ENCODE measurements around the gene CEP104. TPM values are rescaled to one million over a fixed set of nuclear protein-coding genes. Genes with fewer than 3 reads are reported as not detected.

CEP104 gene
- total RNA-seq, 6 experiments from 2014 or later: 16.7 to 36.4 (median 26.6) TPM

DNA sequence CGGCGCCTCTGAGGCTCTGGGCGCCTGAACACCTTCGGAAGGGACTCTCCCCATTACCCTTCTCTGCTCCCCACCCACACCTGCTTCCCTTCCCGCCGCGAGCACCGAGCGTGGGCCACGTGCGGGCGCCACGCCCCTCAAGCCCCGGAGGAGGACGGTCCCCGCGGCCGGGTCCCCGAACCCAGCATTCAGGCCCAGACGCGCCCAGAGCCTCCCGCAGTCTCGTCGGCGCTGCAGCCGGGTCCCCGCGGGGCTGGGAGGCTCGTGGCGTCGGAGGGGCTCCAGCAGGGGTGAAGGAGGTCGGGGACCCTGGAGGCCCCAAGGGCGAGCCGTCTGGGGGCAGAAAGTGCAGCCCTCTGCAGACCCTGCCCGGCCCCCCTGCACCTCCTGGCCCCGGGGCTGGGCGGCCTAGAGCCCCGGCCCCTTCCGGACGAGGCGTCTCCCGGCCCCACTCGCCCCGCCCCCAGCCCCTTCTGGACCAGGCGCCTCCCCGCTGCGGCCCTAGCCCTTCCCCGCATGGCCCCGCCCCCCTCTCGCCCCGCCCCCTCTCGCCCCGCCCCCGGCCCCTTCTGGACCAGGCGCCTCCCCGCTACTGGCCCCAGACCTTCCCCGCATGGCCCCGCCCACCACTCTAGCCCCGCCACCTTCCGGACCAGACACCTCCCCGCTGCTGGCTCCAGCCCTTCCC, 84.8 kb downstream of the CEP104 start:
- intact Hi-C loops (cut with DNase I): no loop called here
- no peak overlapping the region for H3K27ac ChIP-seq
- H3K4me3 ChIP-seq: peak overlapping the region; percentile 67 to 74 (median 73)
- ATAC-seq (peak; percentile 79 to 87 (median 84)), DNase-seq (peak; percentile 95 to 96 (median 96))
- H3K4me1 ChIP-seq: peaks cover 0 to 37% (median 12%) of the 10 kb centered on the region in 4 donors
- H3K9me3 ChIP-seq: no peaks in the 10 kb centered on the region
- no peaks in the 10 kb centered on the region for H3K36me3 ChIP-seq
- no peaks in the 10 kb centered on the region for H3K27me3 ChIP-seq
- no peak for TF ChIP-seq POLR2A (IDR thresholded peaks at IDR 0.05)
- no peak for TF ChIP-seq CTCF (IDR thresholded peaks at IDR 0.05)
- WGBS (ENCODE audit: insufficient coverage, low coverage, low lambda C conversion rate, missing lambda C conversion rate): 3% methylated on average over 24 of the region's 61 CpGs

DNA sequence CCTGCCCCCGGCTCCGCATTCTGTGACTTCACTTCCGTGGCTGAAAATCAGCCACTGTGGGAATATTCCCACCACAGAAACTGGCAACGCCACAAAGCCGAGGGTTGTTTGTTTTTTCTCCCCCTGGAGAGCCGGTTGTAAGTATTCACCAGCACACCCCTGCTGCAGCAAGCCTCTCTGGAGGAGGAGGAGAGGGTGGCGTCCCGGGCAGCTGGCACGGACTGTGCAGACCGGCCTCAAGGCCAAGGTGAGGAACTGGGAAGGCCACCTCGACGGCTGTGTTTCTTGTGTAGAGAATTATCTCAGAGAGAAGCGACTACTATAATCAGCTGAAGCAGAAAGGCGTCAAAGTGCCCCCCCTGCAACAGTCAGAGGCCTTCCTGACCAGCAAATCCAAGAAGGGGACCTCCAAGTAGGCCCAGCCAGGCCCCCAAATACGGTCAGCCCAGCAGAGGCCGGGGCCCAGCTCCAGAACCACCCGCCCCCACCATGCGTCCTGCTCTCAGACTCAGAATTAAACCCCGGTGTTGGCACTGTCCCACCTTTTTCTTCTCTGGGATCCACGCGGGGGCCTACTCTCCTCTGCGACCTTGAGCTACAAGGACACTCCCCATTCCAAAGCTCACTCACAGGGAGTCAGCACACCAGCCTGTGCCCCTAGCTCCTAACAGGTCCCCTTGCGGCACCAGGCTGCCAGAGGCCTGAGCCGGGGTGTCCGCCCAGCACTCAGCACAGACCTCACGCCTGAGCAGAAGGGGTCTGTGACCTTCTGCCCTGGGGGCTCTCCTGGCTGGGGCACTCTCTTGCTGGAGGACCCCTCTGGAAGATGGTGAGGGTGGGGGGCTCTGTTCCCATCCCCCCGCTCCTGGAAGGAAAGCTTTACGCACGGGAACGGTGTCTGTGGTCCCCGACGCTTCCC, 85.6 kb downstream of the CEP104 start:
- Histone ChIP-seq H3K36me3 (no peaks in the 10 kb centered on the region), H3K9me3 (no peaks in the 10 kb centered on the region), H3K27ac (no peak overlapping the region), H3K27me3 (no peaks in the 10 kb centered on the region), H3K4me3 (peak overlapping the region; percentile 56 to 73 (median 56)), H3K4me1 (peaks cover 0 to 36% (median 11%) of the 10 kb centered on the region in 4 donors)
- TF ChIP-seq POLR2A (IDR thresholded peaks at IDR 0.05) (no peak), CTCF (IDR thresholded peaks at IDR 0.05) (no peak)
- DNase-seq (no peak), ATAC-seq (no peak)
- 83% methylated on average over 10 of the region's 32 CpGs for WGBS (ENCODE audit: insufficient coverage, low coverage, low lambda C conversion rate, missing lambda C conversion rate)
- intact Hi-C loops (cut with DNase I): no loop called here

DNA sequence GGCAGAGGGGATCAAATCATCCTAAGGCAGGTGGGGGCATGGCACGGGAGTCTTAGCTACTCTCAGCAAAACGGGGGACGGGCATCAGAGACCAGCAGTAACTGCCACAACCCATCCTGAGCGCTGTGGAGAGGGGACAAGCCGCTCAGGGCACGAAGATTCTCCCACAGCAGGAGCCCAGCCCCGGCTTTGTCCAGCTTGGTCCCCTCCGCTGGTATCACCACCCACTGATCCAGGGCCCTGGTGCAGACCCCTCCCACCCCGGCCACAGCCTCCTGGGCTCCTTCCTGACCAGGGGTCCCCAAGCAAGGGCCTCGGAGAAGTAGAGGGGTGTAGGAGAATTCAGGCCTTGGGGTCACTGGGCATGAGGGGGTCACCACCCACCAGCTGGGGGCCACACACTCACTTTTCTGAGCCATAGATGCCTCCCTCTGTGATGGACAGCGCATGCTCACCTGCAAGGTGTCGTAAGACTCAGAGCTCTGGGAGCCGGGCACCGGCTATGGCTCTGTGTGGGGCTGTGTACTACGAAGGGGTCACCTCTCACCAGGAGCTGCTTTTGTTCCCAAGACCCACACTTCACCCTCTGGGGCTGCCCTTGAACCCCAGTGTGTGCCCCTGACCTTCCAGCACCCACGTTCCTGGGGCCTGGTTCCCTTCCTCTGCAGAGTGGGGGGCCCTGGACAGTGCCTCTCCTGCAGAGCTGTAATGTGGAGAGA, 86.8 kb downstream of the CEP104 start:
- H3K9me3 ChIP-seq: no peaks in the 10 kb centered on the region
- ATAC-seq: no peak
- intact Hi-C loops (cut with DNase I): no loop called here
- H3K36me3 ChIP-seq: no peaks in the 10 kb centered on the region
- H3K27ac ChIP-seq: no peak overlapping the region
- H3K4me1 ChIP-seq: peaks cover 0 to 24% (median 5%) of the 10 kb centered on the region in 4 donors
- no peak for DNase-seq
- 46% methylated on average over 2 of the region's 16 CpGs for WGBS (ENCODE audit: insufficient coverage, low coverage, low lambda C conversion rate, missing lambda C conversion rate)
- H3K4me3 ChIP-seq: no peak overlapping the region
- TF ChIP-seq CTCF (IDR thresholded peaks at IDR 0.05): no peak
- no peak for TF ChIP-seq POLR2A (IDR thresholded peaks at IDR 0.05)
- H3K27me3 ChIP-seq: no peaks in the 10 kb centered on the region

DNA sequence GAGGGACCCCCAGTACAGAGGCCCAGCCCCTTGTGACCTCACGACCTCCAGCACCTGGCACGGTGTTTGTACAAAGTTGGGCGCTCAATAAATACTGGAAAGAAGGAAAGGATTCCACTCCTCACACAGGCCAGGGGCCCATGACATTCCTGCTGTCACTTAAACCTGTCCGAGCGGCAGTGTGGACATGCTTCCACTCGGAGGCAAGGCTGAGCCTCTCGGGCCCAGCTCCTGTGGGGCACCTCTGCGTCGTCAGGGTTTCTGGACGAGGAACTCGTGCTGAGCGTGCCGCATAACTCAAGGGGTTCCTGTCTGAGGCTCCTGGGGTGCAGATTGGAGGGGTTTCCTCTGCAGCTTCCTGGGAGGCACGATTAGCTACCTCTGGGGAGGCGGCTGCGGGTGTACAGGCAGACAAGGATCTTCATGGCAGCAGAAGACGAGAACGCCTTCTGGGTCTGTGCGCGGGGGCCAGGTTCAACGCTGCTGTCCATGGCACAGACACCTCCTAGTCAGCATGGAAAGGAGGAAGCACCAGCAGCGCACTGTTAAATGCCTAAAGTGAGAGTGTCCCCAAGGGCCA, 88.1 kb downstream of the CEP104 start:
- Histone ChIP-seq H3K4me1 (peaks cover 0 to 14% (median 3%) of the 10 kb centered on the region in 4 donors), H3K27ac (no peak overlapping the region), H3K9me3 (no peaks in the 10 kb centered on the region), H3K36me3 (no peaks in the 10 kb centered on the region), H3K27me3 (no peaks in the 10 kb centered on the region), H3K4me3 (no peak overlapping the region)
- WGBS (ENCODE audit: insufficient coverage, low coverage, low lambda C conversion rate, missing lambda C conversion rate): 100% methylated on average over 4 of the region's 22 CpGs
- ATAC-seq: no peak
- intact Hi-C loops (cut with DNase I): no loop called here
- no peak for DNase-seq
- TF ChIP-seq POLR2A (IDR thresholded peaks at IDR 0.05): no peak
- no peak for TF ChIP-seq CTCF (IDR thresholded peaks at IDR 0.05)
